Activated CD8-positive, alpha-beta memory T cell treated with anti-CD3 and anti-CD28 coated beads for 4 hours (primary cell): ENCODE results near the gene RAF1.
"Not testable (repeated sequence)": the region's sequence is repeated elsewhere in the genome, so short reads cannot be mapped to it uniquely, and the experiment has no call there.

ENCODE experiments used
- DNase-seq, 2 donors: peaks; one replicate each; pipeline ENCODE4 v3.0.0-alpha.2; 2020; ENCODE audit warnings: low read depth in 2 of 2

The RAF1 gene

DNA sequence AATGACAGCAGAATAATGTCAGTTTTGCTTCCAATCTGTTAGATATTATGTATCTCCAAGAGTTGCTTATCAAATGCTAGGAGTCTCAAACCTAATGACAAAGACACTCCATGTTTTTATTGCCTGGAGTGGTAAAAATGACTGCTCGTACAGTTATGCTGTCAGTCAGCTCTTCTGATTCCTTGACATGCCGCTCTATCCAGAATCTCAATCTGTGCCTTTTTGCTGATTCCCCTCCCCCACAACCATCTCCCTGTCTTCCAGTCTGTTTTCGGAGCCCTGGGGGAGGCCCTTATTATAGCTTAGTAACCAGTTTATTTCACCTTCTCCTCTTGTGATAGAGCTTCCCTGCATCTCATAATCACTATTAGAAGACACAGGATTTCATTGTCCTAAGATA lies 104.4 kb downstream of the RAF1 start:
- DNase-seq = no peak

DNA sequence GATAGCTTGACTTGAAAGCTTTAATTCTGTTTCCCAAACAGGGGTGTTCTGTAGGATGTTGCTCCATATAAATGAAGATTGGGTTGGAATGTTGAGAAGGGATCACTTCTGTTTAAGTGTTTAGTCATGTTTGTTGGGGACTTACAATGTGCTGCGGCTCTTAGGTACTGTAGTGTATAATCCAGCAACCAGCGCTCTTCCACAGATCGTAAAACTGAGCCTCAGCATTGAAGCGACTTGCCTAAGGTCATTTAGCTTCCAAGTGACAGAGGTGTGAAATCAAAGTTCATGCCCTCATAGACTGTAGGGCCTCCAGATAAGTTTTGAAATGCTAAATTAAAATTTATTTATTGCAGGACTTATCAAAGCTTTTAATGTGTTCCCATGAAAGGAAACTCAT lies 105.2 kb downstream of the RAF1 start:
- no peak for DNase-seq

DNA sequence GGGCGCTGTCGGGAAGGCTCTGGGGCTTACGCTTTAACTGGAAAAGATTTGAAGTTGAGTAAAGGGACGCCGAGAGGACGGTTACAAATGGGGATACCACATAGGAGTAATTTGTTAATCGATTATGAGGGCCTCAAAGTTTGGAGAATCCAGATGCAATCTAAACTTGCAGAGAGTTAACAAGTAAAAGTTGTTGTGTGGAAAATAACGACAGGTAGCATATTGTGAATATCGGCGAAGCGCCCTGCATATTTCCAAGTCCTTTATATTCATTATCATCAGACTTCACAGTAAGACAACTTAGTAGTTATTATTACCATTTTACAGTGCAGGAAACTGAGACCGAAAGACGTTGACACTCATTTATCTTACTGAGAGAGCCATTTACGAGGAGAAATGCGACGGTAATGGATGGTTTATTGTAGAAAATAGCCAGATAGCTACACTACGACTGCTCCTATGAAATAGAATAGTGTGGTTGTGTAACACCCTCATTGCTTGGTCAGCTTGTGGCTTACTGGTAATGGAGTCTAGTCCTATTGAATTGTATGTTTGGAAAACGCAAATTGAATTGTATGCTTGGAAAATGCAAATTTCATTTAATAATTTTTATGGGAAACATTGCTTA lies 106.3 kb downstream of the RAF1 start:
- no peak for DNase-seq

- peak; percentile 67 to 70 for DNase-seq
Measured at GRCh38 chr3:12556690-12557472, 107.0 kb downstream of the RAF1 start, which contains the start of gene MKRN2. Gene MKRN2, plus strand, starts transcription at chr3:12557087. Its CDS starts 64 bp downstream, at chr3:12557151.

DNA sequence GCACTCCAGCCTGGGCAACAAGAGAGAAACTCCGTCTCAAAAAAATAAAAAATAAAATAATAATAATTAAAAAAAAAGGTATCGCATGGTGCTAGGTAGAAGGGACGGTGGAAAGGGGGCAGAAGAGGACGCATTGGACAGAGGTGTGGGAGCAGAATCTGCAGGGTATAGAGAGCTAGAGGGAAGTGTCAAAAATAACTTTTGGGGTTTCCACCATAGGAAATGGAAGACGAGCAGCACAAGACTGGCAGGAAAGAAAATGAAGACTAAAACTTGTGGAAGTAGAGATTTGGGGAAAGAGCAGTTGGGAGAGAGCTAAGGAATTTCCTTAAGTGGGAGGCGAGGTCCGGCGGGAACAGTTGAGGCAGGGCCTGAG lies 107.6 kb downstream of the RAF1 start:
- no peak for DNase-seq

GRCh38 chr3:12553921-12554391 lies 110.0 kb downstream of the RAF1 start:
- DNase-seq = no peak

GRCh38 chr3:12549971-12550760 lies 113.8 kb downstream of the RAF1 start:
- DNase-seq = no peak

DNA sequence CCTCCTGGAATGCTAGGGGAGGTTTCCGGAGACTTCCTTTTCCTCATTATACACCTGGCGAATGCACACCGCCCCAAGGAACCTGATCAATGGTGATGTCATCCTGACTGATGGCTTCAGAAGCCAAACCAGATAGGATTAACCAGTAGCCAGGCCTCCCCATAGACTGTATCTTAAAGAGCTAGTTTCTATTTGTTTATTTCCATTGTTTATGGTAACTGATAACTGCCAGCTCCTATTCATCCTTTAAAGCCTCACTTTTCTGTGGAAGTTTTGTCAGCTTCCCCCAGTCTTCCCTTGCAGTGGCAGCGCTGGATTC lies 118.5 kb downstream of the RAF1 start, which contains the start of gene MKRN2OS:
MKRN2OS (minus strand) TSS at position 27 of the 319 bp plus-strand sequence. CDS start 35 bp downstream, outside the sequence.
- no peak for DNase-seq

GRCh38 chr3:12544652-12545472 lies 119.1 kb downstream of the RAF1 start:
- DNase-seq = no peak

- DNase-seq = not testable (repeated sequence)
Measured at GRCh38 chr3:12543497-12543896, 120.4 kb downstream of the RAF1 start.

GRCh38 chr3:12541625-12542024 lies 122.3 kb downstream of the RAF1 start:
- no peak for DNase-seq

DNA sequence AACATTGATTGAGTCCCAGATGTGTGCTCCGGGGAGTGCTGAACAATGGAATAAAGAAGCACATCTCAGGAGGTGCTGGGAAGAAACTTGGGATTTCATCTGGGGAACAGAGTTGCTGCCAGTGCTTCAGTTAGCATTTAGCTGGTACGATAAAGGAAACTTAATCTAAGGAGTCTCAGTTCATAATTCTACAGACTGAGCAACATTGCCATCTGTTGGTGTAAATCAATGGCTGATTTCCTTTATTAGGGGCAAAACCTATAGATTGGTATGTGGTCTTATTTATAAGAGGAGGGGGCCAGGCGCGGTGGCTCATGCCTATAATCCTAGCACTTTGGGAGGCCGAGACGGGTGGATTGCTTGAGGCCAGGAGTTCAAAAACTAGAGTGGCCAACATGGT lies 127.5 kb downstream of the RAF1 start:
- DNase-seq = no peak
